Measurements from ENCODE around the gene CTXN1.
"Not testable (repeated sequence)": the region's sequence is repeated elsewhere in the genome, so short reads cannot be mapped to it uniquely, and the experiment has no call there.

CTXN1 gene

GRCh38 chr19:7902796-7903243, 23.1 kb downstream of the CTXN1 start:
- no peak for DNase-seq (ENCODE audit: extremely low read depth in 1 of 2, low read depth in 1 of 2)

DNA sequence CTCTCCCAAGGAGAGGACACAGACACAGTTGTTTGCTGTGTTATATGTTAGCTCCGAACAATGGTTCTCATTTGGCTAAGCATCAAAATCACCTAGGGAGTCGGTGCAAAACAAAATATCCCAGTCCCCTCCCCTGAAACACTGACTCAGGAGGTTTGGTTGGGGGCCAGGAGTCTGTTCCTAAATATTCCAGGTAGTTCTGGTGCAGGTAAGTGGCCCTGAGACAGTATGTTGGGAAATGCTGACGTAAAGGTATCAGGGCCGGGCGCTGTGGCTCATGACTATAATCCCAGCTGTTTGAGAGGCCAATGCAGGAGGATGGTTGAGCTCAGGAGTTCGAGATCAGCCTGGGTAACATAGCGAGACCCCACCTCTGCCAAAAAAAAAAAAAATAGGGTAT, 24.6 kb downstream of the CTXN1 start:
- no peak for DNase-seq (ENCODE audit: extremely low read depth in 1 of 2, low read depth in 1 of 2)

- DNase-seq (ENCODE audit: extremely low read depth in 1 of 2, low read depth in 1 of 2) = no peak
These were observed 25.0 kb downstream of the CTXN1 start for GRCh38 chr19:7900931-7901330.

GRCh38 chr19:7900401-7900870, 25.5 kb downstream of the CTXN1 start:
- DNase-seq (ENCODE audit: extremely low read depth in 1 of 2, low read depth in 1 of 2) = no peak

GRCh38 chr19:7899751-7900378, 26.1 kb downstream of the CTXN1 start:
- DNase-seq (ENCODE audit: extremely low read depth in 1 of 2, low read depth in 1 of 2) = no peak

DNA sequence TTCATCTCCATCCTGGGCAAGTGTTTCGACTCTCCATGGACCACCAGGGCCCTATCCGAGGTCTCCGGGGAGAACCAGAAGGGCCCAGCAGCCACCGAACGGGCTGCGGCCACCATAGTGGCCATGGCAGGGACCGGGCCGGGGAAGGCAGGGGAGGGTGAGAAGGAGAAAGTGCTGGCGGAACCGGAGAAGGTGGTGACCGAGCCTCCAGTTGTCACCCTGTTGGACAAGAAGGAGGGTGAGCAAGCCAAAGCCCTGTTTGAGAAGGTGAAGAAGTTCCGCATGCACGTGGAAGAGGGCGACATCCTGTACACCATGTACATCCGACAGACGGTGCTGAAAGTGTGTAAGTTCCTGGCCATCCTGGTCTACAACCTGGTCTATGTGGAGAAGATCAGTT, 27.0 kb downstream of the CTXN1 start:
- no peak for DNase-seq (ENCODE audit: extremely low read depth in 1 of 2, low read depth in 1 of 2)

GRCh38 chr19:7897292-7897691, 28.6 kb downstream of the CTXN1 start:
- DNase-seq (ENCODE audit: extremely low read depth in 1 of 2, low read depth in 1 of 2) = no peak

- DNase-seq (ENCODE audit: extremely low read depth in 1 of 2, low read depth in 1 of 2) = no peak
These were observed 30.4 kb downstream of the CTXN1 start for GRCh38 chr19:7895565-7895964.

DNA sequence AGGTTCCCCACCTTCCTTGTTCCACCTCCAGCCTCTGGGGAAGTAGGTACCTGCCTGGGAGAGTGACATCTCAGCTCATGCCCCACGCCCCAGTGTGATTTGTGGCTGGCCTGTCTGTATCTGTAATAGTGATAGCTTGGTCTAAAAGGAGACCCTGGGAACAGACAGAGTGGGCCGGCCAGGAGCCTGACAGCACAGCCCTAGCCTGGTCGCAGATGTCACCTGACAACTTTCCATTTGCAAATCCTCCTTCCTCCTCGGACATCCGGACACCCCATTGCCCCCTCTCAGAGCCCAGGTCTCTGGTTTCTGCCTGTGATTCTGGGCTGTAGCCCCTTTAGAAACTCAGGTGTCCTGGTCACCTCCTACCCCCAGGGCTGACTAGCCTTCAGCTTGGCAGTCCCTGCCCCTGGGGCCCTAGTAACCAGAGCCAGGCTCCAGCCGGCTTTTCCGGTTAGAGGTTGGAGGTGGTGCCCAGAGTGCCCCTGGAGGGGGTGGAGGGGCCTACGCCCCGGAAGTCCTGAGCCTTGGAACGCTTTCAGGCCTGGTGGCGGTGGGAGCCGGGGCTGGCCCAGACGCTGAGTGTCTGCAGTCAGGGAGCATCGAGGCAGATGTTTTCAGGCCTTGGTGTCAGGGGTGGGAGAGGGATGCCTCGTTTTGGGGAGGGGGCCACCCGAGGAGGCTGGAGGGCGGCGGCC, 31.2 kb downstream of the CTXN1 start:
- no peak for DNase-seq (ENCODE audit: extremely low read depth in 1 of 2, low read depth in 1 of 2)

DNA sequence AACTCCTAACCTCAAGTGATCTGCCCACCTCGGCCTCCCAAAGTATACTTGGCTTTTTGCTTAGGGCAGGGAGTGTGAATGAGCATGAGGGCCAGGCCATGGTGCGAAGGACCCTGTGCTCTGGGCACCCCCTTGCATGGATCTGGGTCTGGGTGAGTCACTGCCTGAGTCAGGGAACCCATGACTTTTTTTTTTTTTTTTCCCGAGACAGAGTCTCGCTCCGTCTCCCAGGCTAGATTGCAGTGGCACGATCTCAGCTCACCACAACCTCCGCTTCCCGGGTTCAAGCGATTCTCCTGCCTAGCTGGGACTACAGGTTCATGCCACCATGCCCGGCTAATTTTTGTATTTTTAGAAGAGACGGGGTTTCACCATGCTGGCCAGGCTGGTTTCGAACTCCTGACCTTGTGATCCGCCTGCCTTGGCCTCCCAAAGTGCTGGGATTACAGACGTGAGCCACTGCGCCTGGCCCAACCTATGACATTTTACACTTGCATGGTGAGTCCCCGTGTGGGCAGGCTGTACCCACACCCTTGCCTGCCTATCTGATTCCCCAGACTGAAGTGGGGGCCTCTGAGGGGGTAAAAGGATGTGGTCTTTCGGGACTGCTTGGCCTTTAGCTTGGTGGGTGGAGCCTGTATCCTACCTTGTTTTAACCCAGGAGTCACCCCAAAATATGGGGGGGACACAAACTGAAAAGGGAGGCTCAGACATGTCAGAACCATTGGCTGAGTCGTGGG, 32.4 kb downstream of the CTXN1 start:
- not testable (repeated sequence) for DNase-seq (ENCODE audit: extremely low read depth in 1 of 2, low read depth in 1 of 2)

DNA sequence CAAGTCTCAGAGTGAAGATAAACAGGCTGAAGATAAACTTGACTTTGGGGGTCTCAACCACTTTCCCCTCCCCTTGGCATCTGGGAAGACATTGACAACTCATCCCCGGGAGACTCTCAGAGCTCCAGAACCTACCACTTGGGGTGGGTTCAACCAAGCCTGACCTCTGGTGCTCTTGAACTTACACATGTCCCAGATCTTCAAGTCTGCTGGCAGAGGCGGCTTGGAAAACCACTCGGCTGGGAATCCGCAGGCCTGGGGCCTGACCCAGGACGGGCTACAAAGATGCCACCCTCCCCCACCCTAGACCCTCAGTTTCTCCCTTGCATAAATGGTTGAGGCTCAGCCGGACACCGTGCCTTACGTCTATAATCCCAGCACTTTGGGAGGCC, 37.1 kb downstream of the CTXN1 start:
- DNase-seq (ENCODE audit: extremely low read depth in 1 of 2, low read depth in 1 of 2) = no peak

GRCh38 chr19:7888145-7888825, 37.6 kb downstream of the CTXN1 start, which contains the start of gene LRRC8E:
LRRC8E (plus strand) TSS chr19:7888510; CDS start chr19:7895604, 7,094 bp downstream.
- DNase-seq (ENCODE audit: extremely low read depth in 1 of 2, low read depth in 1 of 2) = no peak

DNA sequence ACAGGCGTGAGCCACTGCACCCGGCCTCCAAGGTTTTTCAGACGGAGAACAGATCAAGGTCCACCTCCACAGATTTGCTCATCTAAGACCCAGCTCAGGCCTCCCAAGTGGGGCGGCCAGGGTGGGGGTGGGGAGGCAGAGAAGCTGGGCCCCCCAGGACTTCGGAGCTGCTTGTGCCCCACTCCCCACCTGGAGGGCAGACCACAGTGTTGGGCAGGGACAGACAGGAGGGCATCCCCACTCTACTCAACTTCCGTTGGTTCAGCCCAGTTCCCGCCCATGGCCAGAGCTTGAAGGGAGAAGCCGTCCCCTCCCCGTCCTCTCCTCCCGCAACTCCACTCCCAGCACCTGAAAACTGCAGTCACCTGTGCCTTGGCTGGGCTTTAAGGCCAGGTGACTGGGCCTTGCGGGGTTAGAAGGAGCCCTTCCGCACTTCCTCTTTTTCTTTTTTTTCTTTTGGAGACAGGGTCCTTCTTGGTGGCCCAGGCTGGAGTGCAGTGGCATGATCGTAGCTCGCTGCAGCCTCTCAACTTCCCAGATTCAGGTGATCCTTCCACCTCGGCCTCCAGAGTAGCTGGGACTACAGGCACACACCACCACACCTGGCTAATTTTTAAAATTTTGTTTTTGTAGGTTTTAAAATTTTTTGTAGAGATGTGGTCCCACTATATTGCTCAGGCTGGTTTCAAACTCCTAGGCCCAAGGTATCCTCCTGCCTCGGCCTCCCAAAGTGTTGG, 38.4 kb downstream of the CTXN1 start:
- DNase-seq (ENCODE audit: extremely low read depth in 1 of 2, low read depth in 1 of 2) = no peak

- DNase-seq (ENCODE audit: extremely low read depth in 1 of 2, low read depth in 1 of 2) = no peak
These were observed 40.1 kb downstream of the CTXN1 start for GRCh38 chr19:7885818-7886217.

DNA sequence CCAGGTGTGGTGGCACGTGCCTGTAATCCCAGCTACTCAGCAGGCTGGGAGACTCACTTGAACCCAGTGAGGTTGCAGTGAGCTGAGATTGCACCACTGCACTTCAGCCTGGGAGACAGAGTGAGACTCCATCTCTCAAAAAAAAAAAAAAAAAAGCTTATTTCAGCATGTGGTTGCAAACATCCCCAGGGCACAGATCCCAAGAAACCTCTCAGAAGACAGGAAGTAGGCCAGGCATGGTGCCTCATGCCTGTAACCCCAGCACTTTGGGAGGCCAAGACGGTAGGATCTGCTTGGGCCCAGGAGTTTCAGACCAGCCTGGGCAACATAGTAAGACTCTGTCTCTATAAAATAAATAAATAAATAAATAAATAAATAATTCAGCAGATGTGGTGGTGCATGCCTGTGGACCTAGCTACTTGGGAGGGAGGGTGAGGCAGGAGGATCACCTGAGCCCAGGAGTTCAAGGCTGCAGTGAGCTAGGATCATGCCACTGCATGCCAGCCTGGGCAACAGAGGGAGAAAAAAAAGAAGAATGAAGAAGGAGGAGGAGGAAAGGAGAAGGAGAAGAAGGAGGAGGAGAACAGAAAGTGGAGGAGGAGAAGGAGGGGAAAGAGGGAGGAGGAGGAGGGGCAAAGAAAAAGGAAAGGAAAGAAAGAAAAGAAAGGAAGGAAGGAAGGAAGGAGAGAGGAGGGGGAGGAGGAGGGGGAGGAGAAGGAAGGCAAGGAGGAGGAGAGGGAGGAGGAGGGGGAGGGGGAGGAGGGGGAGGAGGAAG, 42.0 kb downstream of the CTXN1 start:
- DNase-seq (ENCODE audit: extremely low read depth in 1 of 2, low read depth in 1 of 2) = no peak

DNA sequence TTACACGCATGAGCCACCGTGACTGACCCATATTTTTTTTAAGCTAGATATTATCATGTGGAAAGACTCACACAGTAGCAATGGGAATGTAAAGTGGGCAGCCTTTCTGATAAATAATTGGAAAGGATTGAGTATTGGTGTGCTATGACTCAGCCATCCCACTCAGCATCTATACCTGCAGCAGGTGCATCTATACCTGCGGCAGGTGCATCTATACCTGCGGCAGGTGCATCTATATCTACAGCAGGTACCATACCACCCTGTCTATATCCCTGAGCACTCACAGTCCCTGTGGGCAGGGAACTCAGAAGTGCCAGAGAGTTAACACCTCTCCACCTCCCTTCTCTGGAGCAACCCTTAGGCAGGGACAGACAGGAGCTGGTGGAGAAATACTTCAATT, 42.8 kb downstream of the CTXN1 start:
- no peak for DNase-seq (ENCODE audit: extremely low read depth in 1 of 2, low read depth in 1 of 2)

- DNase-seq (ENCODE audit: extremely low read depth in 1 of 2, low read depth in 1 of 2) = no peak
These were observed 44.0 kb downstream of the CTXN1 start for GRCh38 chr19:7881910-7882309.

- DNase-seq (ENCODE audit: extremely low read depth in 1 of 2, low read depth in 1 of 2) = no peak
These were observed 46.1 kb downstream of the CTXN1 start for GRCh38 chr19:7879836-7880235.

GRCh38 chr19:7879111-7879807, 46.7 kb downstream of the CTXN1 start:
- DNase-seq (ENCODE audit: extremely low read depth in 1 of 2, low read depth in 1 of 2) = no peak
